Adrenal gland (tissue), 12 donors: ENCODE measurements around the gene NR3C1. TPM values are rescaled to one million over a fixed set of nuclear protein-coding genes. Genes with fewer than 3 reads are reported as not detected.

Experiments
- DNase-seq, 7 donors: peaks; one replicate each; pipeline ENCODE4 v3.0.0-alpha.2; 2019 to 2020
- H3K27ac ChIP-seq, 5 donors: fragments of 200-600 bp; sonication (generic) in 4 of 5; 1 replicate in 3 of 5; 2 replicates in 2 of 5; pipeline versions ENCODE4 v1.5.1 to v1.8.0; 2016 to 2020; ENCODE audit warnings: mild to moderate bottlenecking in 1 of 5
- H3K27me3 ChIP-seq: fragments of 200-600 bp; 2 replicates; pipeline ENCODE4 v1.8.0; 2021
- H3K36me3 ChIP-seq, 2 donors: fragments of 200-600 bp; replicated peaks in 1 of 2; 1 replicate in 1 of 2; 2 replicates in 1 of 2; pipeline versions ENCODE4 v1.5.1 to v1.8.0; 2018 to 2022
- H3K4me1 ChIP-seq, 2 donors: fragments of 200-600 bp; replicated peaks in 1 of 2; 1 replicate in 1 of 2; 2 replicates in 1 of 2; pipeline versions ENCODE4 v1.5.1 to v1.8.0; 2018 to 2021
- H3K4me3 ChIP-seq, 4 donors: fragments of 200-600 bp; sonication (generic) in 3 of 4; one replicate each; pipeline ENCODE4 v1.5.1; 2016 to 2018
- H3K9me3 ChIP-seq, 3 donors: fragments of 200-600 bp; sonication (generic) in 1 of 3; replicated peaks in 1 of 3; 1 replicate in 2 of 3; 2 replicates in 1 of 3; pipeline versions ENCODE4 v1.5.1 to v1.8.0; 2016 to 2021
- CTCF ChIP-seq, 6 experiments: fragments of 450-650 bp in 4 of 6; fragments of 200-600 bp in 2 of 6; sonication (generic) in 1 of 6; IDR thresholded peaks; 1 replicate in 5 of 6; 2 replicates in 1 of 6; pipeline versions ENCODE4 v1.5.1 to v1.8.0; 2016 to 2021; ENCODE audit warnings: antibody characterized with exemption in 6 of 6, mild to moderate bottlenecking in 2 of 6, moderate library complexity in 1 of 6
- POLR2A ChIP-seq, 2 donors: fragments of 450-650 bp; IDR thresholded peaks; one replicate each; pipeline ENCODE4 v1.6.1; 2017; ENCODE audit warnings: antibody characterized with exemption in 2 of 2, mild to moderate bottlenecking in 2 of 2, moderate library complexity in 1 of 2
- WGBS, 4 donors: extraction: QIAGEN DNeasy Blood & Tissue Kit in 2 of 4; methylation state at CpG; one replicate each; pipeline versions ENCODE4 v1.1.5 to v1.1.7; 2013 to 2017; 5-methylcytosine and 5-hydroxymethylcytosine counted together
- intact Hi-C, 2 donors: fragments of 100-400 bp; cut with DNase I; formaldehyde crosslinking; loops; one replicate each; pipeline versions ENCODE4 v1.14.1 to v1.15.0; 2022 to 2023
- polyA plus RNA-seq, 3 donors: library from polyadenylated mRNA; stranded (reverse); fragments of 200-250 nt in 2 of 3; fragments of 350-450 nt in 1 of 3; fragmentation: Illumina TruSeq in 1 of 3; extraction: RNeasy Lipid Tissue Mini Kit (QIAGEN cat#74804) in 1 of 3; gene quantifications; one replicate each; pipeline ENCODE4 v1.2.3, GENCODE V29; 2013 to 2014
- total RNA-seq, 9 donors: library from RNA; depleted of rRNA in 4 of 9; stranded (reverse); fragments of >200 nt in 4 of 9; fragments of 120-200 nt in 1 of 9; fragmentation: NEBNext Ultra II Directional in 1 of 9; extraction: Animal tissue kit (Norgen Biotek cat#: 25700) in 1 of 9; gene quantifications; one replicate each; pipeline versions ENCODE4 v1.1.0 to v1.2.4, GENCODE V29; 2013 to 2023
- donor health status: healthy with polysubstance abuse.
- donor health status: Bipolar disorder and iron deficiency.
- donor health status: DM: yes; HTN: yes; CAD: no.
- donor health status: DM: no; HTN: no; CAD: no.
- donor health status: DM: no; HTN: no; CAD: no.
- donor health status: DM: yes; HTN: yes; CAD: no.

NR3C1 gene
- total and polyA plus RNA-seq, 12 donors: 7.5 to 35.5 (median 24.5) TPM

GRCh38 chr5:143400541-143401226 is 2.8 kb downstream of the NR3C1 start:
- DNase-seq: peak in 1 of 7 donors; percentile 51
- peaks cover 0 to 4% of the 10 kb centered on the region in 2 donors for H3K36me3 ChIP-seq
- no peaks in the 10 kb centered on the region for H3K27me3 ChIP-seq
- peak overlapping the region in 2 of 5 donors; percentile 5 to 13 for H3K27ac ChIP-seq
- 62 to 73% (median 71%) methylated on average over 10 of the region's 10 CpGs for WGBS, 4 donors
- intact Hi-C loops: loop anchor here in 1 of 2 donors (10.0 kb wide), 2 partner anchors 396 to 424 kb away; no protein-coding TSS in a partner anchor
- H3K4me3 ChIP-seq: peak overlapping the region in 1 of 4 donors; percentile 84
- TF ChIP-seq CTCF (IDR thresholded peaks at IDR 0.05) (no peak), POLR2A (IDR thresholded peaks at IDR 0.05) (no peak)
- peaks cover 10 to 48% of the 10 kb centered on the region in 2 donors for H3K4me1 ChIP-seq
- H3K9me3 ChIP-seq: peaks cover 0 to 5% (median 0%) of the 10 kb centered on the region in 3 donors

DNA sequence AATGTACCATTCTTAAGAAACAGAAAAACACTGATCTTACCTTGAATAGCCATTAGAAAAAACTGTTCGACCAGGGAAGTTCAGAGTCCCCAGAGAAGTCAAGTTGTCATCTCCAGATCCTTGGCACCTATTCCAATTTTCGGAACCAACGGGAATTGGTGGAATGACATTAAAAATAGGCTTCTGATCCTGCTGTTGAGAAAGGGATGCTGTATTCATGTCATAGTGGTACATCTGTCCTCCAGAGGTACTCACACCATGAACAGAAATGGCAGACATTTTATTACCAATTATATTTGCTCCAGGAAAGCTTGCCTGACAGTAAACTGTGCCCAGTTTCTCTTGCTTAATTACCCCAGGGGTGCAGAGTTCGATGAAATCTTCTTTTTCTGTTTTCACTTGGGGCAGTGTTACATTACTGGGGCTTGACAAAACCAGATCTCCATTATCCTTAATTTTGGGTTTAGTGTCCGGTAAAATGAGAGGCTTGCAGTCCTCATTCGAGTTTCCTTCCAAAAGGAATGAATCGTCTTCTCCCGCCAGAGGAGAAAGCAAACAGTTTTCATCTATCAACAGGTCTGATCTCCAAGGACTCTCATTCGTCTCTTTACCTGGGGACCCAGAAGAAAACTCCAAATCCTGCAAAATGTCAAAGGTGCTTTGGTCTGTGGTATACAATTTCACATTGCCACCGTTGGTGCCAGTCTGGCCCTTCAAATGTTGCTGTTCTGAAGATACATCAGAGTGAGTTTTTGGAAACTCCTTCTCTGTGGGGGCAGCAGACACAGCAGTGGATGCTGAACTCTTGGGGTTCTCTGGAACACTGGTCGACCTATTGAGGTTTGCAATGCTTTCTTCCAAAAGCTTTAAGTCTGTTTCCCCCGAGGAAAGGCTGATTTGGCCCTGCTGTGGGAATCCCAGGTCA is 3.6 kb downstream of the NR3C1 start:
- no peak for TF ChIP-seq POLR2A (IDR thresholded peaks at IDR 0.05)
- TF ChIP-seq CTCF (IDR thresholded peaks at IDR 0.05): no peak
- peaks cover 0 to 5% (median 0%) of the 10 kb centered on the region in 3 donors for H3K9me3 ChIP-seq
- peak overlapping the region in 2 of 5 donors; percentile 5 to 13 for H3K27ac ChIP-seq
- DNase-seq: no peak
- 62 to 77% (median 66%) methylated on average over 12 of the region's 12 CpGs for WGBS, 4 donors
- intact Hi-C loops: loop anchor here in 1 of 2 donors (10.0 kb wide), 2 partner anchors 395 to 425 kb away; no protein-coding TSS in a partner anchor
- peak overlapping the region in 1 of 4 donors; percentile 84 for H3K4me3 ChIP-seq
- peaks cover 0 to 4% of the 10 kb centered on the region in 2 donors for H3K36me3 ChIP-seq
- no peaks in the 10 kb centered on the region for H3K27me3 ChIP-seq
- peaks cover 10 to 54% of the 10 kb centered on the region in 2 donors for H3K4me1 ChIP-seq

DNA sequence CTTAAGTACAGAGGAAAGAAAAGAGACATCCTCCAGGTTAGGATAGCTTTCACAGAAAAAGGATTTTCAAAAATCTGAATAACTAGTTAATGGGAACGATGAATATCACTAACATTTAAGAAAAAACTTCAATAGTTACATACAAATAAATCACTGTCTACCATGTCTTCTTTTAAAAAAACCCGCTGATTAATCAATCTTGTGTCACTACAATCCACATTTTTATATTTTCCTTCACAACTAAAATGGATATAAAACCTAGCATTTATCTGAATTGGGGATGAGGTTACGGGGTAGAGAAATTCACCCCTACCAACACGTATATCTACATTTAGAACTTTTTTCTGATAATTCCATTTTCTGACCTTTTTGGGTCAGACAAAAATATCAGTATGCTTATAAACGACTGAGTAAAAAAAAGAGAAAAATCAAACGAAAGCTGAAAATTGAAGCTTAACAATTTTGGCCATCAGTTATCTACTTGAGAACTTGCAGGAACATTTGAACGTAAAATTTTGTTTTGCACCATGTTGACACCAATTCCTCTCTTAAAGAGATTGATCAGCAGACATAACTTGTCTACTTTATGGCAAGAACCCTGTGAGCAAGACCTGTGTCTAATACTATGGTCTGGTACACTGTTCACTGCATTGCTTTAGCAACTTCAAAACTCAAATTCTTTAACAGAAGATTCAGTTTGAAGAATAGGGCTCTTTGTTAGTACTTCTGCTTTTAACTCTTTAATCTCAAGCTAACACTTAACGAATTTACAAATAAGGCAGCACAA is 4.8 kb downstream of the NR3C1 start:
- Histone ChIP-seq H3K36me3 (peaks cover 0 to 4% of the 10 kb centered on the region in 2 donors), H3K27ac (no peak overlapping the region), H3K9me3 (peaks cover 0 to 5% (median 0%) of the 10 kb centered on the region in 3 donors), H3K4me3 (peak overlapping the region in 1 of 4 donors; percentile 84), H3K4me1 (peaks cover 10 to 67% of the 10 kb centered on the region in 2 donors), H3K27me3 (no peaks in the 10 kb centered on the region)
- intact Hi-C loops: no loop called here
- no peak for TF ChIP-seq POLR2A (IDR thresholded peaks at IDR 0.05)
- no peak for TF ChIP-seq CTCF (IDR thresholded peaks at IDR 0.05)
- no peak for DNase-seq
- 63 to 70% (median 66%) methylated on average over 8 of the region's 8 CpGs for WGBS, 4 donors
